ENCODE results near the gene FBXO27.

Gene FBXO27

GRCh38 chr19:39017026-39017425 lies 15.3 kb downstream of the FBXO27 start:
- H4K20me1 ChIP-seq (ENCODE audit: insufficient read depth, low read length) = no peaks in the 10 kb centered on the region
- DNase-seq = no peak
- H3K9me3 ChIP-seq (replicated peaks; ENCODE audit: insufficient read depth, low read length) = no peaks in the 10 kb centered on the region
- no peaks in the 10 kb centered on the region; the same call in 1 of the 2 replicates for H3K4me1 ChIP-seq (ENCODE audit: low read length)
- no peaks in the 10 kb centered on the region for H3K36me3 ChIP-seq (replicated peaks; ENCODE audit: insufficient read depth, low read length)
- no peak overlapping the region for H3K9ac ChIP-seq (ENCODE audit: low read length)
- peaks cover 6% of the 10 kb centered on the region; the same call in 1 of the 2 replicates for H3F3A ChIP-seq (ENCODE audit: insufficient read depth, low read length)
- no peak overlapping the region for H2AFZ ChIP-seq (ENCODE audit: low read length)
- H3K27ac ChIP-seq (ENCODE audit: low read length) = no peak overlapping the region
- no peak overlapping the region for H3K4me2 ChIP-seq (ENCODE audit: low read depth, low read length)
- H3K27me3 ChIP-seq (replicated peaks; ENCODE audit: insufficient read depth, low read length) = peaks cover 56% of the 10 kb centered on the region
- no peaks in the 10 kb centered on the region for H3K9me2 ChIP-seq (replicated peaks; ENCODE audit: insufficient read depth, low read length)
- H3K79me2 ChIP-seq (ENCODE audit: low read length) = no peaks in the 10 kb centered on the region
- no peak overlapping the region for H3K4me3 ChIP-seq (ENCODE audit: low read length)
- no peak for TF ChIP-seq EZH2 (optimal IDR thresholded peaks at IDR 0.05; ENCODE audit: low read depth, low read length)
- TF ChIP-seq CTCF (IDR thresholded peaks at IDR 0.05; ENCODE audit: low read length) = no peak
- TF ChIP-seq EZH2phosphoT487 (IDR thresholded peaks at IDR 0.05; ENCODE audit: low read length) = no peak

GRCh38 chr19:39014037-39014436 lies 18.3 kb downstream of the FBXO27 start:
- Histone ChIP-seq H3K4me1 (ENCODE audit: low read length) (no peaks in the 10 kb centered on the region; the same call in 1 of the 2 replicates), H4K20me1 (ENCODE audit: insufficient read depth, low read length) (no peaks in the 10 kb centered on the region), H3K4me2 (ENCODE audit: low read depth, low read length) (peak overlapping the region; percentile 31), H3K27me3 (replicated peaks; ENCODE audit: insufficient read depth, low read length) (peaks cover 62% of the 10 kb centered on the region), H3F3A (ENCODE audit: insufficient read depth, low read length) (peaks cover 6% of the 10 kb centered on the region; the same call in 1 of the 2 replicates), H3K9ac (ENCODE audit: low read length) (no peak overlapping the region), H3K9me3 (replicated peaks; ENCODE audit: insufficient read depth, low read length) (no peaks in the 10 kb centered on the region), H3K4me3 (ENCODE audit: low read length) (no peak overlapping the region), H3K9me2 (replicated peaks; ENCODE audit: insufficient read depth, low read length) (no peaks in the 10 kb centered on the region), H3K27ac (ENCODE audit: low read length) (peak overlapping the region; percentile 40; the same call in 1 of the 2 replicates), H2AFZ (ENCODE audit: low read length) (no peak overlapping the region), H3K79me2 (ENCODE audit: low read length) (no peaks in the 10 kb centered on the region), H3K36me3 (replicated peaks; ENCODE audit: insufficient read depth, low read length) (no peaks in the 10 kb centered on the region)
- peak; percentile 64 for DNase-seq
- TF ChIP-seq CTCF (IDR thresholded peaks at IDR 0.05; ENCODE audit: low read length) (no peak), EZH2 (optimal IDR thresholded peaks at IDR 0.05; ENCODE audit: low read depth, low read length) (no peak), EZH2phosphoT487 (IDR thresholded peaks at IDR 0.05; ENCODE audit: low read length) (no peak)

- Histone ChIP-seq H3K27me3 (replicated peaks; ENCODE audit: insufficient read depth, low read length) (peaks cover 52% of the 10 kb centered on the region), H3F3A (ENCODE audit: insufficient read depth, low read length) (peaks cover 12% of the 10 kb centered on the region; the same call in 1 of the 2 replicates), H4K20me1 (ENCODE audit: insufficient read depth, low read length) (no peaks in the 10 kb centered on the region), H3K36me3 (replicated peaks; ENCODE audit: insufficient read depth, low read length) (no peaks in the 10 kb centered on the region), H3K4me2 (ENCODE audit: low read depth, low read length) (no peak overlapping the region), H3K4me3 (ENCODE audit: low read length) (no peak overlapping the region), H3K9me3 (replicated peaks; ENCODE audit: insufficient read depth, low read length) (no peaks in the 10 kb centered on the region), H2AFZ (ENCODE audit: low read length) (no peak overlapping the region), H3K4me1 (ENCODE audit: low read length) (peaks cover 17% of the 10 kb centered on the region), H3K9ac (ENCODE audit: low read length) (no peak overlapping the region), H3K27ac (ENCODE audit: low read length) (no peak overlapping the region), H3K79me2 (ENCODE audit: low read length) (no peaks in the 10 kb centered on the region), H3K9me2 (replicated peaks; ENCODE audit: insufficient read depth, low read length) (no peaks in the 10 kb centered on the region)
- TF ChIP-seq EZH2phosphoT487 (IDR thresholded peaks at IDR 0.05; ENCODE audit: low read length) = no peak
- no peak for TF ChIP-seq EZH2 (optimal IDR thresholded peaks at IDR 0.05; ENCODE audit: low read depth, low read length)
- no peak for TF ChIP-seq CTCF (IDR thresholded peaks at IDR 0.05; ENCODE audit: low read length)
- DNase-seq = no peak
These were observed 23.3 kb downstream of the FBXO27 start for GRCh38 chr19:39009001-39009400.

All from MM.1S (cell line).